IPS-20b (cell line): ENCODE data around the gene NBPF15.
"Not testable (repeated sequence)": the region's sequence is repeated elsewhere in the genome, so short reads cannot be mapped to it uniquely, and the experiment has no call there.

ENCODE experiments used
- H3K27ac ChIP-seq: one replicate; pipeline ENCODE4 v1.5.1; 2013; ENCODE audit warnings: low read length
- H3K27me3 ChIP-seq: 2 replicates; pipeline ENCODE4 v1.6.1; 2013; ENCODE audit warnings: mild to moderate bottlenecking, low read length, inconsistent platforms; ENCODE audit not compliant: insufficient read depth
- H3K36me3 ChIP-seq: 2 replicates; pipeline ENCODE4 v1.6.1; 2013; ENCODE audit warnings: low read depth, mild to moderate bottlenecking, inconsistent platforms, low read length, moderate library complexity; ENCODE audit not compliant: insufficient read depth
- H3K4me1 ChIP-seq: 2 replicates; pipeline ENCODE4 v1.6.1; 2013; ENCODE audit warnings: mild to moderate bottlenecking, control low read depth, inconsistent platforms, low read length, moderate library complexity; ENCODE audit not compliant: insufficient read depth
- H3K4me3 ChIP-seq: 2 replicates; pipeline ENCODE4 v1.5.1; 2013; ENCODE audit warnings: mild to moderate bottlenecking, low read length, inconsistent platforms
- H3K9ac ChIP-seq: 2 replicates; pipeline ENCODE4 v1.6.1; 2013; ENCODE audit warnings: low read depth, mild to moderate bottlenecking, inconsistent platforms, low read length, moderate library complexity
- H3K9me3 ChIP-seq: 2 replicates; pipeline ENCODE4 v1.6.1; 2013; ENCODE audit warnings: mild to moderate bottlenecking, low read depth, low read length, inconsistent platforms; ENCODE audit not compliant: insufficient read depth

Gene NBPF15

GRCh38 chr1:144418891-144419694, 42.4 kb downstream of the NBPF15 start:
- H3K36me3 ChIP-seq, H3K4me1 ChIP-seq, H3K9me3 ChIP-seq, H3K27me3 ChIP-seq, H3K27ac ChIP-seq: not testable (repeated sequence)
- Histone ChIP-seq H3K4me3 (peak overlapping the region; percentile 63), H3K9ac (peak overlapping the region; percentile 64)

GRCh38 chr1:144413404-144414118, 47.9 kb downstream of the NBPF15 start:
- H3K27me3 ChIP-seq, H3K27ac ChIP-seq: not testable (repeated sequence)
- H3K9ac ChIP-seq = peak overlapping the region; percentile 59; the same call in 1 of the 2 replicates

GRCh38 chr1:144412491-144413403, 48.7 kb downstream of the NBPF15 start:
- not testable (repeated sequence) for H3K9me3 ChIP-seq, H3K36me3 ChIP-seq, H3K27ac ChIP-seq, H3K27me3 ChIP-seq, H3K4me1 ChIP-seq
- H3K9ac ChIP-seq = peak overlapping the region; percentile 59; the same call in 1 of the 2 replicates
- peak overlapping the region; percentile 63 for H3K4me3 ChIP-seq

More at GRCh38 chr1:144413404-144414118, 47.9 kb downstream of the NBPF15 start:
- H3K4me1 ChIP-seq, H3K36me3 ChIP-seq, H3K9me3 ChIP-seq: not testable (repeated sequence)
- H3K4me3 ChIP-seq = peak overlapping the region; percentile 63

GRCh38 chr1:144412068-144412471, 49.4 kb downstream of the NBPF15 start:
- not testable (repeated sequence) for H3K9ac ChIP-seq, H3K9me3 ChIP-seq, H3K4me3 ChIP-seq, H3K27ac ChIP-seq, H3K36me3 ChIP-seq, H3K27me3 ChIP-seq, H3K4me1 ChIP-seq

GRCh38 chr1:144402807-144403206, 58.7 kb downstream of the NBPF15 start:
- not testable (repeated sequence) for H3K9ac ChIP-seq, H3K36me3 ChIP-seq, H3K27ac ChIP-seq, H3K4me1 ChIP-seq, H3K4me3 ChIP-seq, H3K27me3 ChIP-seq, H3K9me3 ChIP-seq

GRCh38 chr1:144371651-144372050, 89.8 kb downstream of the NBPF15 start:
- not testable (repeated sequence) for H3K4me3 ChIP-seq, H3K27me3 ChIP-seq, H3K4me1 ChIP-seq, H3K9me3 ChIP-seq, H3K27ac ChIP-seq, H3K9ac ChIP-seq, H3K36me3 ChIP-seq
